Sigmoid colon (tissue), 4 donors: ENCODE measurements around the gene GTF3A.
"Not testable (repeated sequence)": the region's sequence is repeated elsewhere in the genome, so short reads cannot be mapped to it uniquely, and the experiment has no call there.

Experiments used
- CTCF ChIP-seq, 4 experiments: fragments of 450-650 bp in 3 of 4; fragments of 200-600 bp in 1 of 4; IDR thresholded peaks; one replicate each; pipeline ENCODE4 v1.5.1; 2016 to 2019; ENCODE audit warnings: antibody characterized with exemption in 4 of 4, mild to moderate bottlenecking in 3 of 4, moderate library complexity in 2 of 4
- EP300 ChIP-seq, 4 donors: sonication (generic); formaldehyde crosslinking; IDR thresholded peaks; one replicate each; pipeline ENCODE4 v1.6.1; 2017; ENCODE audit warnings: antibody characterized with exemption in 4 of 4
- POLR2A ChIP-seq, 2 donors: fragments of 450-650 bp; IDR thresholded peaks; one replicate each; pipeline ENCODE4 v1.6.1; 2016; ENCODE audit warnings: antibody characterized with exemption in 2 of 2, mild to moderate bottlenecking in 2 of 2, moderate library complexity in 2 of 2
- POLR2AphosphoS5 ChIP-seq, 4 donors: sonication (generic); formaldehyde crosslinking; IDR thresholded peaks; one replicate each; pipeline ENCODE4 v1.6.1; 2017; ENCODE audit warnings: antibody characterized with exemption in 4 of 4

DNA sequence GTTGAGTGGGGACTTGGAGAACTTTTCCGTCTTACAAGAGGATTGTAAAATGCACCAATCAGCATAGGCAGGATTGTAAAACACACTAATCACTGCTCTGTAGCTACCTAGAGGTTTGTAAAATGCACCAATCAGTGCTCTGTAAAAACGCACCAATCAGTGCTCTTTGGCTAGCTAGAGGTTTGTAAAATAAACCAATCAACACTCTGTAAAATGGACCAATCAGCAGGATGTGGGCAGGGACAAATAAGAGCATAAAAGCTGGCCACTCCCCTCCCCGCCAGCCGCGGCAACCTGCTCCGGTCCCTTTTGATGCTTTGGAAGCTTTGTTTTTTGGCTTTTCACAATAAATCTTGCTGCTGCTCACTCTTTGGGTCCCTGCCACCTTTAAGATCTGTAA is 24.0 kb upstream of the GTF3A start:
- not testable (repeated sequence) for TF ChIP-seq CTCF, POLR2A, POLR2AphosphoS5, EP300 (IDR thresholded peaks at IDR 0.05)
